Superior temporal gyrus (tissue), 1 donor: ENCODE results near the gene MLANA.
A peak's percentile ranks its signal among the peaks of the same experiment; 100 is the strongest.
"Not testable (repeated sequence)": the region's sequence is repeated elsewhere in the genome, so short reads cannot be mapped to it uniquely, and the experiment has no call there.

ENCODE experiments used
- DNase-seq: peaks from one replicate; pipeline ENCODE4 v3.0.0-alpha.2; 2016; ENCODE audit errors: extremely low spot score

MLANA gene

GRCh38 chr9:5869315-5870019 lies 21.2 kb upstream of the MLANA start:
- no peak for DNase-seq

DNA sequence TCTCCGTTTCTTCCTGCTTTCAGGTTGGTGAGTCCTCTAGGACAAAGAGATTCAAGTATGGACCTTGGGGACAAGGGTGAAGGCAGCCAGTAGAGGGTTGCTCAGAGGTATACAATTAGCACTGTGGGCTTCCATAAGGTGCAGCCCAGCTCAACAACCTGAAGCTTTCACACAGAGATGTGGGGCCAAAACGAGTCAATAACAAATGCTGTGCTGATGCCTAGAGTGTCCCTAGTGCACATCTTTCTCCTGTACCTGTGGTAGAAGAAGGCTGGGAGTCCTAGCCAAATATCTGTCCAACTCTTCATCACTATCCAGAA lies 20.7 kb upstream of the MLANA start:
- DNase-seq = no peak

DNA sequence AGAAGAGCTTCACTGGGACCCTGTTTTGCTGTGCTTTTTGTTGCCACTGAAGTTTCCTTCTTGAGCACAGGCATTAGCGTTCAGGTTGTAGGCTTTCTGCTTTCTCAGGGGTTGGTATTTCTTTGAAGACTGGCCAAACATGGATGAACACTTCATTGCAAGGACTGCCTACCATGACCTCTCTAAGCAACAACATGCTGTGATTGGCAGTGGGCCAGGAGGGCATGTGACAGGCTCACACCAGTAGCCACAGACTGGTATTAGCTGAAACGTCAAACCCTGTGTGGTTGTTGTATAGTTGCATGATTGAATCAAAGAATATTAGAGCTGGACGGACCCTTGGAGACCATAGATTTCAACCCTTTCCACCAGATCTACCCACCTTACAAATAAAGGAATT lies 20.0 kb upstream of the MLANA start:
- DNase-seq = no peak

DNA sequence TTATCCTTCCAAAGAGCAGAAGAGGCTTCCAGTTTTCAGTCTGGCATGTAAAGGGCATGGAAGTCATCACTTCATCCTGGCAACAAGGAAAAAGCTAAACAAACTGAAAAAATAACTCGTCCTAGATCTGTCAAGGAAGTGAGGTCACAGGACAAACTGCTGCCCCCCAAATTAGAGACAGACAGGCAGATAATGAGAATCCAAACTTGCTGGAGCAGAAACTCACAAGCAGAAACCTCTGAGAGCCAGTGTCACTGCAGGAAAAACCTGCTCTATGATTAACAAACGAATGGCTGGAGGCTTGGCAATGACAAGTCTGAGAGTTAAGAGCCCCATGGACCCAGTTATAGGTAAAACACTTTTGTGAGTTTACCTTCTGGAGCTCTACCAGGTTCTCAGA lies 18.9 kb upstream of the MLANA start:
- no peak for DNase-seq

DNA sequence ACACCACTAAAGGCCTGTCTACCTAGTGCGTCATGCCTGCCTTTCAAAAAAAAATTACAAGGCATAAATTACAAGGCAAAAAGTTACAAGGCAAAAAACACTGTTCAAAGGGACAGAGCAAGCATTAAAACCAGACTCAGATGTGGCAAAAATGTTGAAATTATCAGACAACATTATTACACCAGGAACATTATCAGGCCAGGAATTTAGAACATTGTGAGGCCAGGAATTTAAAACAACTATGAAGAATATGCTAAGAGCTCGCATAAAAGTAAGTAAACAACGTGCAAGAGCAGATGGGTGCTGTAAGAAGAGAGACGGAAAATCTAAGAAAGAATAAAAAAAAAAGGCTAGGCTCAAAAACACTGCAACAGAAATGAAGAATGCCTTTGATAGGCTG lies 18.2 kb upstream of the MLANA start:
- no peak for DNase-seq

DNA sequence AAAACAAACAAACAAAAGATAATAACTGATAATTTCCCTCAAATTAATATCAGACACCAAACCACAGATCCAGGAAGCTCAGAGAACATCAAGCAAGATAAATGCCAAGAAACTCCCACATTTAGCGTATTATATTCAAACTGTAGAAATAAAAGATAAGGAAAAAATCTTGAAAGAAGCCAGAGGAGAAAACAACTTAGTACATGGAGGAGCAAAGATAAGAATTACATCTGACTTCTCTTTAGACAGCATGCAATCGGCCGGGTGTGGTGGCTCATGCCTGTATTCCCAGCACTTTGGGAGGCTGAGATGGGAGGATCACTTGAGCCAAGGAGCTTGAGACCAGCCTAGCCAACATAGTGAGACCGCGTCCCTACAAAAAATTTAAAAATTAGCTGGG lies 17.2 kb upstream of the MLANA start:
- DNase-seq = no peak

DNA sequence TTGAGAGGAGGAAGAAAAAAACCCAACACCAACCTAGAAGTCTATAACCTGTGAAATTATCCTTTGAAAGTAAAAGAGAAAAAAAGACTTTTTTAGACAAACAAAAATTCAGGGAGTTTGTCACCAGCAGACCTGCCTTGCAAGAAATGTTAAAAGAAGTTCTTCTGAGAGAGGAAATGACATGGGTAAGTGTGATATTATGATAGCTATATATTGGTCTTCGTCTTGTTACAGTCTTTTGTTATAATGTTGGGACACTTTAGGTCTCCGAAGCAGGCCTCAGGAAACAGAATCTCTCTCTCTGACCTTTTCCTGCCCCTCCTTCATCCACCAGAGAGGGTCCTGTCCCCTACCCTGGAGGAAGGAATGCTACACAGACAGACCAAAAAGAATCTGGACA lies 16.6 kb upstream of the MLANA start:
- DNase-seq = no peak

DNA sequence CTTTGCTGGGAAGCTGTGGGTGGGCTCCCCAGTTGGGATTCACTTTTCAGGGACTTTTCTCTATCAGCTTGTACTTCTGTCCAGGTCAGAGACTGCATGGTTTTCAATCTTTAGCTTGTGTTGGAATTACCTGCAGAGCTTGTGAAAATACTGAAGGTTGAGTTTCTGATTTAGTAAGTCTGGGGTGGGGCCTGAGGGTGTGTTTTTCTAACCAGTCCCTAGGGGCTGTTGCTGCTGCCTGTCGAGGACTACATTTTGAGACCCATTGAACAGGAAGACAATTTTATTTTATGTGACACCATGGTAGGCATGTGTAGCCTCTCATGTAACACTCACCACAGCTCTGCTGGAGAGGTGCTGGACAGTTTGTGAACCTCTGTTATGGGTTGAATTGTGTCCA lies 14.7 kb upstream of the MLANA start:
- no peak for DNase-seq

- DNase-seq = no peak
These were observed 14.0 kb upstream of the MLANA start for GRCh38 chr9:5876711-5877110.

DNA sequence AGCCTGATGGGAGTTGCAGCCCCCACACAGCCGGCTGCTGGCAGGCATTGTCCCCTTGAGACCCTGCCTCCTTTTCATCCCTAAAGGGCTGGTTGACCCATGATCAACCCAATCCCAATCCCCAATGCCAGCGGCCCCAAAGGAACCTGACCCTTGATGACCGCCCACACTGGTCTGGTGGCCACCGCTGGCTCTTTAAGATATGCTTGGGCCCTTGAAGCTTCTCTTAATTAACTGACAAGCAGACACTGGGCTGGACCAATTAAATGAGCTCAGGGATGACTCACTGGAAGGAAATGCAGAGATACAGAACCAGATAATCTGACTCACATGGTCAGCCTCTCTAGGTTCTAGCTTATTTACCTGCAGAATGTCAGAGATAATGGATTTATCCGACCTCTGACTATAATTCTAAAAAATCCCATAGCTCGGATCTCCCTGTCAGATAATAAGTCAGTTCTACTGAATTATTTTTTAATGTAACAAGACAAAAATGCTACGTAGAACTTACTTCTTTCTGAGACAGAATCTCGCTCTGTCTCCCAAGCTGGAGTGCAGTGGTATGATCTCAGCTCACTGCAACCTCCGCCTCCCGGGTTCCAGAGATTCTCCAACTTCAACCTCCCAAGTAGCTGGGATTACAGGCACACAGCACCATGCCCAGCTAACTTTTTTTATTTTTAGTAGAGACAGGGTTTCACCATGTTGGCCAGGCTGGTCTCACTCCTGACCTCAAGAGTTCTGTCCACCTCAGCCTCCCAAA lies 11.1 kb upstream of the MLANA start:
- DNase-seq = no peak

GRCh38 chr9:5882244-5883012 lies 8.3 kb upstream of the MLANA start:
- not testable (repeated sequence) for DNase-seq

- DNase-seq = no peak
These were observed 6.5 kb upstream of the MLANA start for GRCh38 chr9:5884191-5884590.

GRCh38 chr9:5886114-5886939 lies 4.4 kb upstream of the MLANA start:
- peak; percentile 82 for DNase-seq

DNA sequence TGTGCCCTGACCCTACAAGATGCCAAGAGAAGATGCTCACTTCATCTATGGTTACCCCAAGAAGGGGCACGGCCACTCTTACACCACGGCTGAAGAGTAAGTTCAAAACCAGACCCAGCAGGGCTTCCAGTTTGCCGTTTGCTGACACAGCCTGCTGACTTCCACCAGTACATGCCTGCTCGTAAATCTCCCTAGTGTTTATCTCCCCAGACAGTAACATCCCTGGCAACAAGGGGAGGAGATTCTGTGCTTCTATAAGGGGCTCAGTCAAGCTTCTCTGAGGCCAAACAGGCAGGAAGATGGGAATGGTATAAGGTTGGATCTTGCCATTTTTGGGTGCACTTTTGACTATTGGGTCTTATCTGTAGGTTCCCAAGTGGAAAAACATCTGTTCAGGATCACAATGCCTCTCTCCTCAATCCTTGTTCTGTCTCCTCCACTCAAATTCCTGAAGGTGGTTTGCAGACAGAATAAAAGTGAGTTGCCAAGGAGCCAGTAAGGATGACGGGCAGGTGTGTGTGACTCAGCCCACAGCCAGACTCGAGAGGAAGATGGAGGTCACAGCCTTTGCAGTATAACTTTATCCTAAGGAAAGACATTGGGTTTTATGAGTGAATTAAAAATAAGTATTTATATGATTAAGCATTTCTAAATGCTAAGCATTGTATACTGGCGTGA lies 1.9 kb downstream of the MLANA start:
- DNase-seq = no peak

DNA sequence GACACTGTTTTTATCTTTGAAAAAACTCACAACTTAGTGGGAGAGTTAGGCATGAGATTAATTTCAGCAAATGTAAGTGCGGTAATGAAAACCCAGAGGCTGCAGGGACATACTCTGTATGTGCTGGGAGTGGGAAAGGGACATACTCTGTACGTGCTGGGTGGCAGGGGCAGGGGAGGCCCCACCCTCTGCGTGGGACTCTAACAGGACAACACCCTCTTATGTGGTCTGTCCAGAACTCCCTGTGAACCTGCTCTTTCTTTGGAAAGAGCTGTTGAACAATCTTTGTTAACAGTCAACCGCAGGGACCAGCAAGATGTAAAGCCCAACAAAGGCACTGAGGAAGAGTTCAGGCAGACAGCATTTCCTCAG lies 2.4 kb downstream of the MLANA start:
- no peak for DNase-seq

DNA sequence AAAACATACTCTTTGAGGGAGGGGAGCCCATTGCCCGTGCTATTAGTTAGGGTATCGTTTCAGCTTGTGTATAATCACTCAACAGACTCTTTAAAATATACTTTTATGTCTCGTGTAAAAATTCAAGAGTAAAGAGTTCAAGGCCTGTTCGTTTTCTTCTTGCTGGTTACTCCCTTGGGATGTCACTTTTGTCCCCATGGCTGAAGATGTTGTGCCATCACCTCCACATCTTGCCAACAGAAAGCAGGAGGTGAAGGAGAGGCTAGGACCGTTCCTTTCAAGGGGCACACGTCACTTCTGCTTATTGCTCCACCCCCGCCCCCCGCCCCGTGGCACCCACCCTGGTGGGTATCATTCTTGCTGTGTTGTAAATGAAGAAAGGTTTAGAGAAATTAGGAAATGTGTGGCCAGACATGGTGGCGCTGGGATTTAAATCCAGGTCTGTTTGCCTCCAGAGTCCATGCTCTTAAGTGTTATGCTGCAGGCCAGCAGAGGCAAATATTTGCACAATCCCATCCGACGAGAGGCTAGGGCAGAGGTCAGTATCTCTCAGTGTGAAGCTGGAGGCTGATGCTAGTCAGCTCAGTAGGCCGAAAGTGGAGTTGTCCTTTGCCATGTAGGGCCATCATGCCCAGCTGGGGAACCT lies 3.0 kb downstream of the MLANA start:
- no peak for DNase-seq

GRCh38 chr9:5894237-5894959 lies 3.7 kb downstream of the MLANA start:
- no peak for DNase-seq

DNA sequence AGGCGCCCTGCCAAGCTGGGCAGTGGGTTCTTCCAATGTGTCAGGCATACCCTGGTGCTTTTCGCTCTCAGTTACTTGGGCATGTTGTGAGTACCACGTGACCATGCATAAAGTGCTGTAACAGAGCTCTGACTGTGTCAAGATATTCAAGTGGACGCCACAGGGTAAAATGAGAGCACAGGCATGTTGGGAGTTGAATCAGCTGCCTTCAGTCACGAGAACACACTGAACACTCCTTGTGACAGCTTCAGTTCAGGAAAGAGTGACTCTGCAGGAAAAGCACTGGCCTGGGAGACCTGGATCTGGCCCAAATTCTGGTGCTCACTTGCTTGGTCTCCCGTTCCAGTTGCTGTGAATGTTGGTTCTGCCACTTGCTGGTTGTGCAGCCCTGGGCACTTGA lies 5.1 kb downstream of the MLANA start:
- DNase-seq = peak; percentile 42

DNA sequence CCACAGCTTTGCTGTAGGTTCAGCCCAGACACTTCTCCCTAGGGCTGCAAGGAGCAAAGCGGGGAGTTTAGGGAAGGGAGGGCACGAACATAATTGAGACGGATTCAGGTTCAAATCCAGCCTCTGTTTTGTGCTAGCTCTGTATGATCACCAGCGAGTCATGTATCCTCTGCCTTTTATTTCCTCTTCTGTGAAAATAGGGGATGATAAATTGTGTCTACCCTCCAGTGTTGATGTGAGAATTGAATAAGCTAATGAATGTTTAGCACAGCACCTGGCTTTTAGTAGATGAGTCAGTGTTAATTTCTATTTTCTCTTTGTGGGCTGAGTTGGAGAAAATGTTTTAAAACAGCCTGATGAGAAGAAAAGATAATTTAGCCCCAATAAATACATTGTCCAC lies 6.2 kb downstream of the MLANA start:
- no peak for DNase-seq

- DNase-seq = no peak
These were observed 7.2 kb downstream of the MLANA start for GRCh38 chr9:5897851-5898250.
